Glutamatergic neuron (in vitro differentiated cells): ENCODE results near the gene CHD9. TPM values are rescaled to one million over a fixed set of nuclear protein-coding genes. Genes with fewer than 3 reads are reported as not detected.
"Not testable (repeated sequence)": the region's sequence is repeated elsewhere in the genome, so short reads cannot be mapped to it uniquely, and the experiment has no call there.

Experiments used
- DNase-seq: peaks from one replicate; pipeline ENCODE4 v3.0.0; 2022
- H3K27ac Mint-ChIP-seq: one replicate; pipeline ENCODE4 v1.8.0; 2020; ENCODE audit warnings: mild to moderate bottlenecking, mixed read lengths, inconsistent platforms; ENCODE audit not compliant: unreplicated experiment
- H3K27me3 Mint-ChIP-seq: one replicate; pipeline ENCODE4 v1.8.0; 2020; ENCODE audit warnings: mild to moderate bottlenecking, moderate library complexity, mixed read lengths, inconsistent platforms; ENCODE audit not compliant: unreplicated experiment
- H3K36me3 Mint-ChIP-seq: one replicate; pipeline ENCODE4 v1.8.0; 2020; ENCODE audit warnings: mild to moderate bottlenecking, mixed read lengths, inconsistent platforms; ENCODE audit not compliant: unreplicated experiment
- H3K4me1 Mint-ChIP-seq: one replicate; pipeline ENCODE4 v1.8.0; 2020; ENCODE audit warnings: mild to moderate bottlenecking, low read depth, mixed read lengths, inconsistent platforms; ENCODE audit not compliant: unreplicated experiment
- H3K4me3 Mint-ChIP-seq: one replicate; pipeline ENCODE4 v1.8.0; 2020; ENCODE audit warnings: mild to moderate bottlenecking, mixed read lengths, inconsistent platforms; ENCODE audit not compliant: unreplicated experiment
- H3K9me3 Mint-ChIP-seq: one replicate; pipeline ENCODE4 v1.8.0; 2020; ENCODE audit warnings: mild to moderate bottlenecking, moderate library complexity, mixed read lengths, inconsistent platforms; ENCODE audit not compliant: unreplicated experiment
- CTCF ChIP-seq: fragments of 200-600 bp; sonication (generic); IDR thresholded peaks from one replicate; pipeline ENCODE4 v1.5.0; 2021; ENCODE audit not compliant: partially characterized antibody, unreplicated experiment
- total RNA-seq: library from RNA; stranded (reverse); fragmentation: NEBNext Ultra II Directional; extraction: Animal tissue kit (Norgen Biotek cat#: 25700); gene quantifications from one replicate; pipeline ENCODE4 v1.2.1, GENCODE V29; 2021; ENCODE audit not compliant: unreplicated experiment

The CHD9 gene
- total RNA-seq, 1 donor from 2014 or later = 120 TPM

GRCh38 chr16:53048139-53048915 lies 6.5 kb upstream of the CHD9 start:
- Mint-ChIP-seq H3K27ac (no peak overlapping the region), H3K36me3 (peaks cover 5% of the 10 kb centered on the region), H3K4me3 (no peak overlapping the region), H3K27me3 (peaks cover 9% of the 10 kb centered on the region), H3K9me3 (peaks cover 4% of the 10 kb centered on the region), H3K4me1 (peaks cover 7% of the 10 kb centered on the region)
- DNase-seq = no peak
- no peak for TF ChIP-seq CTCF

GRCh38 chr16:53051255-53051654 lies 3.5 kb upstream of the CHD9 start:
- not testable (repeated sequence) for H3K27me3 Mint-ChIP-seq, H3K4me1 Mint-ChIP-seq, H3K4me3 Mint-ChIP-seq, DNase-seq, H3K9me3 Mint-ChIP-seq, H3K27ac Mint-ChIP-seq, H3K36me3 Mint-ChIP-seq

- no peak for DNase-seq
- Mint-ChIP-seq H3K27me3 (peaks cover 2% of the 10 kb centered on the region), H3K36me3 (no peaks in the 10 kb centered on the region), H3K9me3 (peaks cover 5% of the 10 kb centered on the region), H3K4me3 (peak within 1 kb of the TSS; percentile 38), H3K27ac (no peak within 1 kb of the TSS), H3K4me1 (no peaks in the 10 kb centered on the region)
- no peak for TF ChIP-seq CTCF
Measured at GRCh38 chr16:53052519-53053501, 2.0 kb upstream of the CHD9 start, which contains the start of gene CHD9NB. Gene CHD9NB, minus strand, starts transcription at chr16:53052897. Its CDS starts 8,739 bp downstream, at chr16:53044158.

GRCh38 chr16:53053967-53054669 lies 673 bp upstream of the CHD9 start:
- Mint-ChIP-seq H3K36me3 (no peaks in the 10 kb centered on the region), H3K4me3 (peak overlapping the region; percentile 83), H3K27ac (peak overlapping the region; percentile 8), H3K27me3 (no peaks in the 10 kb centered on the region), H3K9me3 (peaks cover 5% of the 10 kb centered on the region), H3K4me1 (peaks cover 2% of the 10 kb centered on the region)
- no peak for TF ChIP-seq CTCF
- DNase-seq = no peak
